Activated naive CD4-positive, alpha-beta T cell (primary cell): ENCODE data around the gene LILRB5.
"Not testable (repeated sequence)": the region's sequence is repeated elsewhere in the genome, so short reads cannot be mapped to it uniquely, and the experiment has no call there.

Experiments
- DNase-seq, 4 experiments: peaks; one replicate each; lab custom pipeline; 2025; lab: John Stamatoyannopoulos, UW

LILRB5 gene

GRCh38 chr19:54211235-54211634, 45.8 kb downstream of the LILRB5 start:
- no peak for DNase-seq

GRCh38 chr19:54209811-54210494, 47.1 kb downstream of the LILRB5 start:
- DNase-seq = no peak

- DNase-seq = no peak
Measured at GRCh38 chr19:54209058-54209810, 47.8 kb downstream of the LILRB5 start.

DNA sequence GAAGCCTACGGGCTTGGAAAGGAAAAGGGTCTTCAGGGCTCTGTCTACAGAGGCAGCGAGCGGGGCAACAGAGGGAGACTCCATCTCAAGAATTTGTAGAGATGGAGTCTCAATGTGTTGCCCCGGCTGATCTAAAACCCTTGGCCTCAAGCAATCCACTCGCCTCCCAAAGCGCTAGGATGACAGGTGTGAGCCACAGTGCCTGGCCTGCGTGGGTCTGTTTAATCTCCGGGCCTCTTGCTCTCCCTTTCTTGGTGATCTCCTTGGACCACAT, 48.4 kb downstream of the LILRB5 start:
- DNase-seq = no peak

DNA sequence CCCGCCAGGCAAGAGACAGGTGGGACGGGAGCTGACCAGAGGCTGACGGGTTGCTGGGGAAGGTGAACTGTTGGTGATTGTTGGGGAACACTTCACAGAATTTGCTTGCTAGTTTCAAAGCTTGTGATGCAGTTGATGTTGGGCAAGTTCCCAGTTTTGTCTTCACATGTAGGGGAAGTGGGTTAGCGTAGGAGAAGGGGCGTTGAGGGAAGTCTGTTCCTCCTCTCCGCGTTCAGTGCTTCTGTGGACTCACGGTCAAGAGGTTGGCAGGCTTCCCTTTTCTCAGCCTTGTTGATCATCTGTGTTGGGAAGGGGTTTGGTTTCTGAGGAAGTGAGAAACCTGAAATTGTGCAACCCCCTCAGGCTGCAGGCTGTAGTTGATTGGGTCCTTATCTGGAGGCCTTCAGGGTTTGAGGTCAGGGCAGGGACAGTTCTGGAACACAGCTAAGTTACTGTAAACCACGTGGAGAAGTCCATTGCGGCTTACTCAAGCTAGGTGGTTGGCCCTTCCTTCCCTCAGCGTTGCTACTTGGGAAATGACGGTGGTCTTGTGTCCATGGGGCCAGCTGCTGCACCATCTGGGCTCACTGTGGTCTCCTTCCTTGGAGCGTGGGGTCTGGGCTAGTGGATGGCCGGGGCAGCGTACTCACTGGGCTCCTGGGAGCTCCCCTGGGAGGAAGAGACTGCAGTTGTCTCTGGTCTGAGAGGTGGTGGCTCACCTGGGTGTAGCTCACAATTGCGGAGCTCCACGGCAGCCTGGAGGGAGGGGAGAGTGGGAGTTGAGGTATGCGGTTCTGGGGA, 48.9 kb downstream of the LILRB5 start:
- DNase-seq = no peak

GRCh38 chr19:54207676-54207982, 49.4 kb downstream of the LILRB5 start:
- no peak for DNase-seq

DNA sequence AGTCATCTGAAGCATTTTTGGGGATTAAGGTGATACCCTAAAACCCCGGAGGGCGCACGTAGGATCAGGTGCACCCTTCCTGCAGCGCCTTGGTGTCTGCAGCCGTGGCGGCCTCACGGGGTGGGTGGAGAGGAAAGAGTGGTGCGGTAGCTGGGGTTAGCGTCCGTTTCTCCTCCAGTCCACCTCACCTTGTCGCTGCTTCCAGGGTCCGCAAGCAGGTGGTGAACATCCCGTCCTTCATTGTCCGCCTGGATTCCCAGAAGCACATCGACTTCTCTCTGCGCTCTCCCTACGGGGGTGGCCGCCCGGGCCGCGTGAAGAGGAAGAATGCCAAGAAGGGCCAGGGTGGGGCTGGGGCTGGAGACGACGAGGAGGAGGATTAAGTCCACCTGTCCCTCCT, 49.9 kb downstream of the LILRB5 start:
- DNase-seq = not testable (repeated sequence)

DNA sequence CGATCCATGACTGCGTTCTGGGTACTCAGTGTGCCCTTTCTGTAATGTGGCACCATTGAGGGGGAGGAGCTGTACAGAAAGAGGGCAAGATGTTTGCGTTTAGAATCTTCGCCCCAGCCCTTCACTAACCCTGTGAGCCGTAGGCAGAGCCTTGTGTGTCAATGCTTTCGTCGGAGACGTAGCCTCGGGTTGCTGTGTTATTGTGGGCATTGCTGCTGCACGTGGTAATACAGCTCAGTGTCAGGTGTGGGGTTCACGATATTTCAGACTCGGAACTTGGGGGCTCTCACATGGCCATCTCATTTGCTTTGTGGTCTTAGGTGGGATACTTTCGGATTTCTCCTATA, 50.3 kb downstream of the LILRB5 start:
- no peak for DNase-seq

GRCh38 chr19:54206030-54206830, 50.8 kb downstream of the LILRB5 start:
- no peak for DNase-seq

- DNase-seq = no peak
Measured at GRCh38 chr19:54204767-54205468, 52.2 kb downstream of the LILRB5 start.

DNA sequence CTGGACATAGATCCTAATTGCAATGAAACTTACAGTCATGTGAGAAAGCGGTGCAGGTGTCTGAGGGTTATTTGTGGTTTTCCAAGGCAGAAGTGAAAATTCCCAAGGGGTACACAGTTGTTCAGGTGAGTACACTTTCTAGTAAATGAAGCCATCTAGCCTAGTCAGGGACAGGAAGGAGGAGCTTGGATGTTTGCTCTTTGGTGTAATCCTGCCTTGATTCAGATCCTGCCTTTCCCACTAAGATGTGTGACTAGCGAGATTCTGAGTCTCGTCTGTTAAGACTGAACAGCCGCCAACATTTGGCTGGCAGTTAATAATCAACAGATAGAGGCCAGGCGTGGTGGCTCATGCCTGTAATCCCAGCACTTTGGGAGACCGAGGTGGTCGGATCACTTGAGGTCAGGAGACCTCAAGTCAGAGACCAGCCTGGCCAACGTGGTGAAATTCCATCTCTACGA, 53.9 kb downstream of the LILRB5 start:
- no peak for DNase-seq

DNA sequence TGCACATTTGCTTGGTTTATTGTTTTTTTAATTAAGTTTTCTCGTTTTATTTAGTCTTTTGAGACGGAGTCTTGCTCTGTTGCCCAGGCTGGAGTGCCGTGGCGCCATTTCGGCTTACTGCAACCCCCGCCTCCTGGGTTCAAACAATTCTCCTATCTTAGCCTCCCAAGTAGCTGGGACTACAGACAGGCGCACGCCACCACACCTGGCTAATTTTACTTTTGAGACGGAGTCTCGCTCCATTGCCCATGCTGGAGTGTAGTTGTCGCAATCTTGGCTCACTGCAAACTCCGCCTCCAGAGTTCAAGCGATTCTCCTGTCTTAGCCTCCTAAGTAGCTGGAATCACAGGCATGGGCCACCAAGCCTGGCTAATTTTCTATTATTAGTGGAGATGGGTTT, 55.1 kb downstream of the LILRB5 start:
- no peak for DNase-seq

DNA sequence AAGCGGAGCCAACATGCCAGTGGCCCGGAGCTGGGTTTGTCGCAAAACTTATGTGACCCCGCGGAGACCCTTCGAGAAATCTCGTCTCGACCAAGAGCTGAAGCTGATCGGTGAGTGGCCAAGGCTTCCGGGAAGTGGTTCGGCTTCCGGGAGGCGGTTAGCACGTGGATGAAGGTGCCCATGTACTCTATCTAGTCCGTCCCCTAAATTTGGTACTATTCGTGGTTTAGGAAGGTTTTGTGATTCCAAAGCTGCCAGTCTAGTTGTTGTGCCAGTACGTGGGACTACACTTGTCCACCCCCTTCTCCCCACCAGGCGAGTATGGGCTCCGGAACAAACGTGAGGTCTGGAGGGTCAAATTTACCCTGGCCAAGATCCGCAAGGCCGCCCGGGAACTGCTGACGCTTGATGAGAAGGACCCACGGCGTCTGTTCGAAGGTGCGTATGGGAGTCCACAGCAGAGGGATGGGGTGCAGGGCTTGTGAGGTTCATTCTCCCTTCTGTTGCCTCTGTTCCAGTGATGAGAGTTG, 55.8 kb downstream of the LILRB5 start:
- DNase-seq = no peak
